Epithelial cell of proximal tubule (primary cell): ENCODE data around the gene MED9. TPM values are rescaled to one million over a fixed set of nuclear protein-coding genes. Genes with fewer than 3 reads are reported as not detected.
"Not testable (repeated sequence)": the region's sequence is repeated elsewhere in the genome, so short reads cannot be mapped to it uniquely, and the experiment has no call there.

ENCODE experiments used
- DNase-seq: peaks from one replicate; pipeline ENCODE4 v3.0.0-alpha.2; 2011; ENCODE audit warnings: low read depth
- H3K4me3 ChIP-seq: 2 replicates; pipeline ENCODE4 v1.5.1; 2011; ENCODE audit warnings: low read depth, mild to moderate bottlenecking, low read length
- CTCF ChIP-seq: conservative IDR thresholded peaks from 2 replicates; pipeline ENCODE4 v1.5.1; 2012; ENCODE audit warnings: low read depth, mild to moderate bottlenecking, low read length
- total RNA-seq: library from RNA; depleted of rRNA; stranded (reverse); fragments of >200 nt; gene quantifications from 2 replicates; pipeline ENCODE4 v1.2.3, GENCODE V29; 2015

MED9 gene
- total RNA-seq, 1 donor from 2014 or later, result 11.8 TPM

- no peak for DNase-seq
- TF ChIP-seq CTCF, result no peak
- no peak overlapping the region for H3K4me3 ChIP-seq
These were observed 21.6 kb upstream of the MED9 start for GRCh38 chr17:17455173-17455572.

- TF ChIP-seq CTCF, result no peak
- DNase-seq, result no peak
- H3K4me3 ChIP-seq, result no peak overlapping the region
These were observed 20.5 kb upstream of the MED9 start for GRCh38 chr17:17456251-17456650.

GRCh38 chr17:17457680-17458079 lies 19.1 kb upstream of the MED9 start:
- H3K4me3 ChIP-seq, result no peak overlapping the region
- no peak for TF ChIP-seq CTCF
- DNase-seq, result no peak

- no peak for TF ChIP-seq CTCF
- no peak for DNase-seq
These were observed 16.8 kb upstream of the MED9 start for GRCh38 chr17:17460038-17460437.

GRCh38 chr17:17462048-17462824 lies 14.6 kb upstream of the MED9 start:
- TF ChIP-seq CTCF, result no peak
- DNase-seq, result no peak

More at GRCh38 chr17:17460038-17460437, 16.8 kb upstream of the MED9 start:
- H3K4me3 ChIP-seq, result no peak overlapping the region

GRCh38 chr17:17463821-17464220 lies 13.0 kb upstream of the MED9 start:
- no peak for TF ChIP-seq CTCF
- no peak overlapping the region for H3K4me3 ChIP-seq

More at GRCh38 chr17:17462048-17462824, 14.6 kb upstream of the MED9 start:
- H3K4me3 ChIP-seq, result no peak overlapping the region

GRCh38 chr17:17465878-17466277 lies 10.9 kb upstream of the MED9 start:
- DNase-seq, H3K4me3 ChIP-seq: not testable (repeated sequence)

More at GRCh38 chr17:17463821-17464220, 13.0 kb upstream of the MED9 start:
- no peak for DNase-seq
